Kidney (tissue), 14 donors: ENCODE data around the gene AKT3. TPM values are rescaled to one million over a fixed set of nuclear protein-coding genes. Genes with fewer than 3 reads are reported as not detected.

ENCODE experiments used
- DNase-seq, 5 donors: peaks; one replicate each; pipeline ENCODE4 v3.0.0-alpha.2; 2013 to 2020
- FAIRE-seq: peaks from 2 replicates; lab custom pipeline; 2012; peaks lifted over from hg19 to GRCh38; lab: Jason Lieb, UNC
- H3K27ac ChIP-seq, 2 donors: one replicate each; pipeline ENCODE4 v1.7.0; 2013; ENCODE audit warnings: low read depth in 2 of 2, low read length in 2 of 2, inconsistent platforms in 1 of 2
- H3K27me3 ChIP-seq: one replicate; pipeline ENCODE4 v1.7.1; 2013; ENCODE audit warnings: low read length, inconsistent platforms; ENCODE audit not compliant: control insufficient read depth, insufficient read depth
- H3K36me3 ChIP-seq, 3 donors: one replicate each; pipeline versions ENCODE4 v1.7.0 to v1.7.1; 2013; ENCODE audit warnings: low read length in 3 of 3, control low read depth in 1 of 3, inconsistent platforms in 1 of 3; ENCODE audit not compliant: insufficient read depth in 3 of 3, control insufficient read depth in 2 of 3
- H3K4me1 ChIP-seq, 3 donors: one replicate each; pipeline versions ENCODE4 v1.7.0 to v1.7.1; 2013; ENCODE audit warnings: low read length in 3 of 3, inconsistent platforms in 1 of 3, low read depth in 1 of 3; ENCODE audit not compliant: control insufficient read depth in 2 of 3, insufficient read depth in 2 of 3
- H3K4me3 ChIP-seq, 3 donors: one replicate each; pipeline versions ENCODE4 v1.7.0 to v1.8.1; 2013; ENCODE audit warnings: low read length in 3 of 3, control low read depth in 1 of 3, inconsistent platforms in 1 of 3
- H3K9ac ChIP-seq, 3 donors: one replicate each; pipeline versions ENCODE4 v1.7.0 to v1.7.1; 2013; ENCODE audit warnings: low read length in 3 of 3, control low read depth in 1 of 3, inconsistent platforms in 1 of 3
- H3K9me3 ChIP-seq, 3 donors: one replicate each; pipeline versions ENCODE4 v1.7.0 to v1.7.1; 2013; ENCODE audit warnings: low read length in 3 of 3, control low read depth in 1 of 3, inconsistent platforms in 1 of 3; ENCODE audit not compliant: control insufficient read depth in 2 of 3, insufficient read depth in 1 of 3
- CTCF ChIP-seq: IDR thresholded peaks from 3 replicates; pipeline ENCODE4 v1.5.1; 2012; ENCODE audit warnings: mild to moderate bottlenecking, moderate library complexity, borderline replicate concordance; ENCODE audit not compliant: insufficient read depth; ENCODE audit errors: extremely low read depth
- intact Hi-C: fragments of 100-400 bp; cut with DNase I; formaldehyde crosslinking; loops from one replicate; pipeline ENCODE4 v1.11.1; 2022
- polyA plus RNA-seq: library from polyadenylated mRNA; stranded (reverse); fragments of 350-450 nt; fragmentation: Illumina TruSeq; extraction: RNeasy Lipid Tissue Mini Kit (QIAGEN cat#74804); gene quantifications from one replicate; pipeline ENCODE4 v1.2.3, GENCODE V29; 2014; ENCODE audit warnings: low read depth, low replicate concordance; ENCODE audit not compliant: insufficient read depth
- total RNA-seq: library from RNA; stranded (reverse); fragmentation: NEBNext Ultra II Directional; extraction: Animal tissue kit (Norgen Biotek cat#: 25700); gene quantifications from one replicate; pipeline ENCODE4 v1.2.1, GENCODE V29; 2021
- donor health status: control.
- donor health status: control.
- donor health status: control.
- donor health status: control.
- donor health status: control.
- donor health status: DM: yes; HTN: yes; CAD: no.
- donor health status: Normal renal cell carcinoma (clear cell type).

The AKT3 gene
- total and polyA plus RNA-seq, 2 donors from 2014 or later, result 9.5 to 81.6 TPM

GRCh38 chr1:243505986-243506689, 343.9 kb downstream of the AKT3 start:
- FAIRE-seq, result no peak

DNA sequence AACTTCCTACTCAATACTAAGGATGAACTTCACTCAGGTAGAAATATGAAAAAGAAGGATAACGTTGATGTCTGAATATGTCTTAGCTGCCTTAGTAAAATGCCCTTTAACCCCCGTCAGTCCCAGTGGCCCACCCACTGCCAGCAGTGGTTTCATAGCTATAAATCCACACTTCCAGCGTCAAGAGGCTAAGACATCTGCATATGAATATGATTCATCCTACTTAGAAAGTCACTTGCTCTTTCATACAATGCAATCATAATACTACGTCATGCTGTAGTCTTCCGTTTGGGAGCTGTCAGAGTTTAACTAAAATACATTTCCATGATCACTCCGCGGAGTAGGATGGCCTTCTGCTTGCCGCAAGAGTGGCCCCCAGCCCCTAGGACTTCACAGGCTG, 346.9 kb downstream of the AKT3 start:
- no peak overlapping the region for H3K9ac ChIP-seq
- DNase-seq, result no peak
- TF ChIP-seq CTCF, result no peak
- intact Hi-C loops, result no loop called here
- H3K36me3 ChIP-seq, result peaks cover 0 to 8% (median 3%) of the 10 kb centered on the region in 3 donors
- FAIRE-seq, result no peak
- no peaks in the 10 kb centered on the region for H3K4me1 ChIP-seq
- H3K9me3 ChIP-seq, result no peaks in the 10 kb centered on the region
- no peaks in the 10 kb centered on the region for H3K27me3 ChIP-seq
- no peak overlapping the region for H3K4me3 ChIP-seq
- H3K27ac ChIP-seq, result no peak overlapping the region

More at GRCh38 chr1:243505986-243506689, 343.9 kb downstream of the AKT3 start:
- no peaks in the 10 kb centered on the region for H3K9me3 ChIP-seq
- no peak overlapping the region for H3K4me3 ChIP-seq
- H3K4me1 ChIP-seq, result no peaks in the 10 kb centered on the region
- H3K27ac ChIP-seq, result no peak overlapping the region
- no peak overlapping the region for H3K9ac ChIP-seq
- H3K36me3 ChIP-seq, result peaks cover 0 to 12% (median 10%) of the 10 kb centered on the region in 3 donors
- intact Hi-C loops, result no loop called here
- H3K27me3 ChIP-seq, result no peaks in the 10 kb centered on the region
- DNase-seq, result peak in 2 of 5 donors; percentile 23 to 80
- TF ChIP-seq CTCF, result no peak

GRCh38 chr1:243501002-243501401, 349.0 kb downstream of the AKT3 start:
- intact Hi-C loops, result no loop called here
- FAIRE-seq, result no peak
- Histone ChIP-seq H3K27me3 (no peaks in the 10 kb centered on the region), H3K36me3 (peaks cover 0 to 8% (median 3%) of the 10 kb centered on the region in 3 donors), H3K4me3 (no peak overlapping the region), H3K27ac (no peak overlapping the region), H3K9ac (no peak overlapping the region), H3K9me3 (no peaks in the 10 kb centered on the region), H3K4me1 (no peaks in the 10 kb centered on the region)
- TF ChIP-seq CTCF, result no peak
- DNase-seq, result no peak

GRCh38 chr1:243500512-243500911, 349.5 kb downstream of the AKT3 start:
- H3K27me3 ChIP-seq, result no peaks in the 10 kb centered on the region
- TF ChIP-seq CTCF, result no peak
- H3K27ac ChIP-seq, result no peak overlapping the region
- no peaks in the 10 kb centered on the region for H3K9me3 ChIP-seq
- H3K4me3 ChIP-seq, result no peak overlapping the region
- peaks cover 0 to 2% (median 0%) of the 10 kb centered on the region in 3 donors for H3K4me1 ChIP-seq
- H3K36me3 ChIP-seq, result peaks cover 0 to 8% (median 0%) of the 10 kb centered on the region in 3 donors
- no peak overlapping the region for H3K9ac ChIP-seq
- no peak for FAIRE-seq
- DNase-seq, result no peak
- intact Hi-C loops, result no loop called here
